Measurements from ENCODE around the gene MACROD2. TPM values are rescaled to one million over a fixed set of nuclear protein-coding genes. Genes with fewer than 3 reads are reported as not detected.

The MACROD2 gene
- total and polyA plus RNA-seq, 2 of the 4 experiments (the other 2 are of a cell fraction) = not detected

DNA sequence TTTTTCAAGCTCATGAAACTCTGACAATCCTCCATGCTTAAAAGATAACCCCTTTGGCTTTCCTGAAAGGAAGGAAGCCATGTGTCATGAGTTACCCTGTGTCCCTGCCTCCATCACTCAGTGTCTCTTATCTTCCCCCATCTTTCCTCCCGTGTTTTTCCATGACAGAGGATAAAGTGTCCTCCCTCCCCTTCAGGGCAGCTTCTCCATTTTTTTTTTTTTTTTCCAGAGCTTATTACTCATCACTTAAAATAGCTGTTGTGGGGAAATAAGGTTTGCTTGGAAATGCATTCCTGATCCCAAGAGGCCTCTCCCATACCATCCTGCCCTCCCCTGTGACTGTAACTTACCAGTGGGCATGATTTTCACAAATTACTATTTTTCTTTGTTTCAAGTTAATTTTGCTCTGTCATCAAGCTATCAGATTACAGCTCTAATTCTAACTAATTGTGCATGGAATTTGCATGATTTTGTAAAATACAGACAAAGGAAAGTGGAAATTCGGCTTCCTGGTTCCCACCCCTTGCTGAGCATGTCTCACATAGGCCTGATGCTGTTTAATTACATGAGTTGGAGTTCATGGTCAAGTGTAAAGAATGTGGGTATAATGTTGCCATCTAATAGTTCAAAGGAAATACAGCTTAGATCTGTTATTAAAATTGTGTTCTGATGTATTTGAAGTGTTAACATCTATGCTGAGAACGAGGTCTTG is 956.5 kb downstream of the MACROD2 start:
- Histone ChIP-seq H4K5ac (ENCODE audit: low read depth, low read length) (no peak overlapping the region), H3K36me3 (ENCODE audit: control insufficient read depth, insufficient read depth, low read length) (no peaks in the 10 kb centered on the region), H3K4me2 (ENCODE audit: low read depth, low read length) (no peak overlapping the region), H3K23ac (ENCODE audit: low read depth, low read length) (no peak overlapping the region), H3K79me1 (ENCODE audit: low read depth in 1 of 2, low read length in 2 of 2) (no peaks in the 10 kb centered on the region), H3K9me3 (ENCODE audit: control insufficient read depth, insufficient read depth, low read length) (peaks cover 3% of the 10 kb centered on the region; the same call in 1 of the 2 replicates), H3K9me1 (ENCODE audit: insufficient read depth, low read length) (no peaks in the 10 kb centered on the region), H4K8ac (ENCODE audit: low read depth in 2 of 2, low read length in 2 of 2) (no peak overlapping the region), H2BK5ac (ENCODE audit: low read depth, low read length, poor library complexity, severe bottlenecking) (no peak overlapping the region), H3K4me1 (ENCODE audit: control insufficient read depth, insufficient read depth, low read length) (no peaks in the 10 kb centered on the region), H3K9ac (ENCODE audit: low read depth, low read length) (no peak overlapping the region), H3K27ac (ENCODE audit: insufficient read depth, low read length) (no peak overlapping the region), H3K27me3 (ENCODE audit: control insufficient read depth, insufficient read depth, low read length) (no peaks in the 10 kb centered on the region), H4K20me1 (ENCODE audit: insufficient read depth, low read length) (no peaks in the 10 kb centered on the region), H2BK20ac (ENCODE audit: low read depth, low read length) (no peak overlapping the region), H4K91ac (ENCODE audit: insufficient read depth, low read depth, low read length) (no peak overlapping the region), H2AK5ac (ENCODE audit: low read depth, low read length) (no peak overlapping the region), H2BK15ac (ENCODE audit: low read depth, low read length) (no peak overlapping the region), H3K56ac (ENCODE audit: extremely low read depth, insufficient read depth, low read length) (no peak overlapping the region), H2AK9ac (replicated peaks; ENCODE audit: low read depth, low read length, poor library complexity) (no peak overlapping the region), H3K18ac (ENCODE audit: low read depth, low read length) (no peak overlapping the region), H3K14ac (replicated peaks; ENCODE audit: low read depth, low read length) (no peak overlapping the region), H2BK120ac (ENCODE audit: low read depth, low read length) (no peak overlapping the region), H3K4me3 (ENCODE audit: insufficient read depth, low read depth, low read length) (no peak overlapping the region), H2AFZ (replicated peaks; ENCODE audit: low read length, poor library complexity) (no peak overlapping the region), H3K4ac (ENCODE audit: low read depth, low read length) (no peak overlapping the region)
- in situ Hi-C loops (cut with MboI; ENCODE audit: low sequenced_read_pairs) (no loop called here), intact Hi-C loops (cut with micrococcal nuclease) (no loop called here), dilution Hi-C loops (cut with HindIII; ENCODE audit: low sequenced_read_pairs, unreplicated experiment) (no loop called here)
- ChIA-PET POLR2A (ENCODE audit: unreplicated experiment) (no interaction called here), CTCF (no interaction called here)
- no peak for DNase-seq
- no peak for ATAC-seq (ENCODE audit: low read depth)
- WGBS, 2 experiments (ENCODE audit: extremely low coverage in 2 of 2, insufficient read length in 1 of 2) = no CpG with 5 or more reads among the region's 3 CpGs
- BruUV-seq (replicated peaks) = no TSS peak
- TF ChIP-seq CHD1 (IDR thresholded peaks at IDR 0.05; ENCODE audit: low read depth, low read length) (no peak), SMC3 (IDR thresholded peaks at IDR 0.05; ENCODE audit: low read depth, low read length) (no peak), MAFK (IDR thresholded peaks at IDR 0.05; ENCODE audit: low read depth, low read length) (no peak), ELK1 (IDR thresholded peaks at IDR 0.05; ENCODE audit: borderline replicate concordance, low read depth, low read length) (no peak), BHLHE40 (IDR thresholded peaks at IDR 0.05; ENCODE audit: low read depth, low read length) (no peak), RAD21 (IDR thresholded peaks at IDR 0.05; ENCODE audit: low read length) (no peak), NFE2L2 (IDR thresholded peaks at IDR 0.05; ENCODE audit: low read depth, low read length) (no peak)

Data from IMR-90 (cell line).